ENCODE measurements around the gene POU2AF1. TPM values are rescaled to one million over a fixed set of nuclear protein-coding genes. Genes with fewer than 3 reads are reported as not detected.

Gene POU2AF1
- polyA plus RNA-seq, 1 donor from 2014 or later, result not detected

- Histone ChIP-seq H3K4me3 (ENCODE audit: low read length) (no peak overlapping the region), H2AFZ (ENCODE audit: low read depth, low read length) (no peak overlapping the region), H3F3A (ENCODE audit: insufficient read depth, low read length, poor library complexity, severe bottlenecking) (no peaks in the 10 kb centered on the region), H3K27me3 (ENCODE audit: insufficient read depth, low read depth, low read length) (no peaks in the 10 kb centered on the region), H3K36me3 (ENCODE audit: insufficient read depth, low read length) (no peaks in the 10 kb centered on the region), H4K20me1 (ENCODE audit: insufficient read depth) (no peaks in the 10 kb centered on the region), H3K9me2 (ENCODE audit: insufficient read depth, low read length) (no peaks in the 10 kb centered on the region), H3K27ac (ENCODE audit: low read length) (no peak overlapping the region), H3K79me2 (replicated peaks; ENCODE audit: insufficient read depth, low read length) (no peaks in the 10 kb centered on the region), H3K4me2 (ENCODE audit: low read length) (no peak overlapping the region), H3K9ac (ENCODE audit: low read length) (no peak overlapping the region), H3K9me3 (ENCODE audit: low read length) (no peaks in the 10 kb centered on the region)
- TF ChIP-seq REST (IDR thresholded peaks at IDR 0.05; ENCODE audit: borderline replicate concordance), result no peak
Observed at GRCh38 chr11:111309215-111309915, 69.7 kb downstream of the POU2AF1 start.

DNA sequence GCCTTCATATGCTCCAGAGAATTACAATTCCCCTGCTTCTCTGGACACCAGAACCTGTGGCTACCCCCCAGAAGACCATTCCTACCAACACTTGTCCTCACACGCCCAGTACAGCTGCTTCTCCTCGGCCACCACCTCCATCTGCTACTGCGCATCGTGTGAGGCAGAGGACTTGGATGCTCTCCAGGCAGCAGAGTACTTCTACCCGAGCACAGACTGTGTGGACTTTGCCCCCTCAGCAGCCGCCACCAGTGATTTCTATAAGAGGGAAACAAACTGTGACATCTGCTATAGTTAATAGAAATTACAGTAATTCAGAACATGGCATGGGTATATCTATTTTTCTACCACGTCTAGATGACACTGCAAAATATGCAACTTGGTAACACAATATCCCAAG is 70.9 kb downstream of the POU2AF1 start:
- Histone ChIP-seq H3K9me2 (ENCODE audit: insufficient read depth, low read length) (no peaks in the 10 kb centered on the region), H3K79me2 (replicated peaks; ENCODE audit: insufficient read depth, low read length) (no peaks in the 10 kb centered on the region), H4K20me1 (ENCODE audit: insufficient read depth) (no peaks in the 10 kb centered on the region), H3K4me2 (ENCODE audit: low read length) (no peak overlapping the region), H3K27me3 (ENCODE audit: insufficient read depth, low read depth, low read length) (no peaks in the 10 kb centered on the region), H3K36me3 (ENCODE audit: insufficient read depth, low read length) (no peaks in the 10 kb centered on the region), H3K4me3 (ENCODE audit: low read length) (no peak overlapping the region), H3F3A (ENCODE audit: insufficient read depth, low read length, poor library complexity, severe bottlenecking) (no peaks in the 10 kb centered on the region), H2AFZ (ENCODE audit: low read depth, low read length) (no peak overlapping the region), H3K9me3 (ENCODE audit: low read length) (no peaks in the 10 kb centered on the region), H3K9ac (ENCODE audit: low read length) (no peak overlapping the region), H3K27ac (ENCODE audit: low read length) (no peak overlapping the region)
- TF ChIP-seq RAD21 (conservative IDR thresholded peaks at IDR 0.05), result no peak
- TF ChIP-seq EZH2 (IDR thresholded peaks at IDR 0.05; ENCODE audit: borderline replicate concordance, insufficient read depth, low read length, poor library complexity, severe bottlenecking), result no peak
- no peak for TF ChIP-seq EP300 (conservative IDR thresholded peaks at IDR 0.05; ENCODE audit: poor library complexity, severe bottlenecking)
- no peak for TF ChIP-seq TAF1 (IDR thresholded peaks at IDR 0.05; ENCODE audit: low read depth)
- TF ChIP-seq SMC3 (conservative IDR thresholded peaks at IDR 0.05; ENCODE audit: poor library complexity), result no peak
- no peak for TF ChIP-seq POLR2AphosphoS5 (IDR thresholded peaks at IDR 0.05)
- TF ChIP-seq REST (IDR thresholded peaks at IDR 0.05; ENCODE audit: borderline replicate concordance), result no peak
- no peak for TF ChIP-seq MXI1 (conservative IDR thresholded peaks at IDR 0.05; ENCODE audit: poor library complexity, severe bottlenecking)
- TF ChIP-seq CTCF (IDR thresholded peaks at IDR 0.05; ENCODE audit: poor library complexity, severe bottlenecking), result no peak
